Progenitor cell of endocrine pancreas (in vitro differentiated cells): ENCODE data around the gene WFS1. TPM values are rescaled to one million over a fixed set of nuclear protein-coding genes. Genes with fewer than 3 reads are reported as not detected.

Source experiments
- DNase-seq: peaks from one replicate; pipeline ENCODE4 v3.0.0; 2021; ENCODE audit warnings: low spot score; ENCODE audit not compliant: unreplicated experiment
- H3K27ac Mint-ChIP-seq: 2 replicates; pipeline ENCODE4 v1.8.0; 2021; ENCODE audit warnings: mild to moderate bottlenecking, moderate library complexity, mixed read lengths
- H3K27me3 Mint-ChIP-seq: 2 replicates; pipeline ENCODE4 v1.8.0; 2021; ENCODE audit warnings: mixed read lengths
- H3K36me3 Mint-ChIP-seq: 2 replicates; pipeline ENCODE4 v1.8.0; 2022; ENCODE audit warnings: mixed read lengths; ENCODE audit not compliant: insufficient read depth
- H3K4me1 Mint-ChIP-seq: 2 replicates; pipeline ENCODE4 v1.8.0; 2021; ENCODE audit warnings: low read depth, mixed read lengths
- H3K4me3 Mint-ChIP-seq: 2 replicates; pipeline ENCODE4 v1.8.0; 2021; ENCODE audit warnings: low read depth, mild to moderate bottlenecking, moderate library complexity, mixed read lengths
- H3K9me3 Mint-ChIP-seq: 2 replicates; pipeline ENCODE4 v1.8.0; 2021; ENCODE audit warnings: low read depth, mixed read lengths
- total RNA-seq: library from RNA; stranded (reverse); gene quantifications from 2 replicates; pipeline ENCODE4 v1.2.1, GENCODE V29; 2021
- TF ChIP-seq, protein P1 (sequence below): fragments of 200-600 bp; sonication (generic); IDR thresholded peaks from one replicate; pipeline ENCODE4 v1.5.0; 2021; ENCODE audit warnings: antibody characterized with exemption, mild to moderate bottlenecking; ENCODE audit not compliant: unreplicated experiment

WFS1 gene
- total RNA-seq, 1 donor from 2014 or later: 37.9 TPM

DNA sequence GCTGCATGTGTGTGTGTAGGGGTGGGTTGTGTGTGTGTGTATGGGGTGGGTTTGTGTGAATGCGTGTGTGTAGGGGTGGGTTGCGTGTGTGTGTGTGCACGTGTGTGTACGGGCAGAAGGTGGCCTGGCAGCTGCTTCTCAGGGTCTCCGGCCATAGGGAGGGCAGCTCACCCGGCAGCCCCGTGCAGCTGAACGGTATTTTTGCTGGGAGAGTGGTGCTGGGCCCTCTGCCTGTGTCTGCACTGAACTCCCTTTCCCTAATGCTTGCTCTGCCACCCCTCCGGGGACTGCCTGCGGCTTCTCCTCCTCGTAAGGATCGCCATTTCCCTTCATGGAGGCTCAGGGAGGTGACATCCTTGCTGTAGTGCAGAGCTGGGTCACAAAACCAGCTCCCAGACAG is 30.2 kb downstream of the WFS1 start:
- Mint-ChIP-seq H3K36me3 (peaks cover 16% of the 10 kb centered on the region), H3K4me1 (no peaks in the 10 kb centered on the region), H3K27me3 (no peaks in the 10 kb centered on the region), H3K27ac (no peak overlapping the region), H3K9me3 (no peaks in the 10 kb centered on the region), H3K4me3 (no peak overlapping the region)
- TF ChIP-seq, protein P1, sequence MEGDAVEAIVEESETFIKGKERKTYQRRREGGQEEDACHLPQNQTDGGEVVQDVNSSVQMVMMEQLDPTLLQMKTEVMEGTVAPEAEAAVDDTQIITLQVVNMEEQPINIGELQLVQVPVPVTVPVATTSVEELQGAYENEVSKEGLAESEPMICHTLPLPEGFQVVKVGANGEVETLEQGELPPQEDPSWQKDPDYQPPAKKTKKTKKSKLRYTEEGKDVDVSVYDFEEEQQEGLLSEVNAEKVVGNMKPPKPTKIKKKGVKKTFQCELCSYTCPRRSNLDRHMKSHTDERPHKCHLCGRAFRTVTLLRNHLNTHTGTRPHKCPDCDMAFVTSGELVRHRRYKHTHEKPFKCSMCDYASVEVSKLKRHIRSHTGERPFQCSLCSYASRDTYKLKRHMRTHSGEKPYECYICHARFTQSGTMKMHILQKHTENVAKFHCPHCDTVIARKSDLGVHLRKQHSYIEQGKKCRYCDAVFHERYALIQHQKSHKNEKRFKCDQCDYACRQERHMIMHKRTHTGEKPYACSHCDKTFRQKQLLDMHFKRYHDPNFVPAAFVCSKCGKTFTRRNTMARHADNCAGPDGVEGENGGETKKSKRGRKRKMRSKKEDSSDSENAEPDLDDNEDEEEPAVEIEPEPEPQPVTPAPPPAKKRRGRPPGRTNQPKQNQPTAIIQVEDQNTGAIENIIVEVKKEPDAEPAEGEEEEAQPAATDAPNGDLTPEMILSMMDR: no peak
- no peak for DNase-seq

DNA sequence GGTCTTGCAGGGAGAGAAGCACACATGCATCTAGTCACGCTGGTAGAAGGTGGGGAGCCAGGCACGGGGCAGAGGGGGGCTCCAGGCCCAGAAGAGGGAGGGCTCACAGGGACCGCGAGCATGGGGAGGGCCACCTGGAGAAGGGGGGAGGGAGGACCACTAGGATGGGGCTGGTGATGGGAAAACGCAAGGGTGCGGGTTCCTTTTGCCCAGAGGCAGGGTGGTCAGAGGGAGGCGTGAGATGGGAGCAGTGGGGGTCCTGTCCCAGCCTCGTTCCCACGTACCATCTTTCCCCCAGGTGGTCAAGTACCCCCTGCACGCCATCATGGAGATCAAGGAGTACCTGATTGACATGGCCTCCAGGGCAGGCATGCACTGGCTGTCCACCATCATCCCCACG is 30.7 kb downstream of the WFS1 start:
- Mint-ChIP-seq H3K4me3 (no peak overlapping the region), H3K4me1 (no peaks in the 10 kb centered on the region), H3K27me3 (no peaks in the 10 kb centered on the region), H3K36me3 (peaks cover 13% of the 10 kb centered on the region), H3K27ac (no peak overlapping the region), H3K9me3 (no peaks in the 10 kb centered on the region)
- DNase-seq: no peak
- TF ChIP-seq, protein P1: no peak

DNA sequence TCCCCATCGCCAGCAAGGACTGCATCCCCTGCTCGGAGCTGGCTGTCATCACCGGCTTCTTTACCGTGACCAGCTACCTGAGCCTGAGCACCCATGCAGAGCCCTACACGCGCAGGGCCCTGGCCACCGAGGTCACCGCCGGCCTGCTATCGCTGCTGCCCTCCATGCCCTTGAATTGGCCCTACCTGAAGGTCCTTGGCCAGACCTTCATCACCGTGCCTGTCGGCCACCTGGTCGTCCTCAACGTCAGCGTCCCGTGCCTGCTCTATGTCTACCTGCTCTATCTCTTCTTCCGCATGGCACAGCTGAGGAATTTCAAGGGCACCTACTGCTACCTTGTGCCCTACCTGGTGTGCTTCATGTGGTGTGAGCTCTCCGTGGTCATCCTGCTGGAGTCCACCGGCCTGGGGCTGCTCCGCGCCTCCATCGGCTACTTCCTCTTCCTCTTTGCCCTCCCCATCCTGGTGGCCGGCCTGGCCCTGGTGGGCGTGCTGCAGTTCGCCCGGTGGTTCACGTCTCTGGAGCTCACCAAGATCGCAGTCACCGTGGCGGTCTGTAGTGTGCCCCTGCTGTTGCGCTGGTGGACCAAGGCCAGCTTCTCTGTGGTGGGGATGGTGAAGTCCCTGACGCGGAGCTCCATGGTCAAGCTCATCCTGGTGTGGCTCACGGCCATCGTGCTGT is 31.5 kb downstream of the WFS1 start:
- no peak overlapping the region for H3K4me3 Mint-ChIP-seq
- TF ChIP-seq, protein P1: no peak
- peaks cover 2% of the 10 kb centered on the region for H3K4me1 Mint-ChIP-seq
- H3K27me3 Mint-ChIP-seq: no peaks in the 10 kb centered on the region
- H3K27ac Mint-ChIP-seq: no peak overlapping the region
- no peak for DNase-seq
- H3K36me3 Mint-ChIP-seq: peaks cover 13% of the 10 kb centered on the region
- no peaks in the 10 kb centered on the region for H3K9me3 Mint-ChIP-seq

DNA sequence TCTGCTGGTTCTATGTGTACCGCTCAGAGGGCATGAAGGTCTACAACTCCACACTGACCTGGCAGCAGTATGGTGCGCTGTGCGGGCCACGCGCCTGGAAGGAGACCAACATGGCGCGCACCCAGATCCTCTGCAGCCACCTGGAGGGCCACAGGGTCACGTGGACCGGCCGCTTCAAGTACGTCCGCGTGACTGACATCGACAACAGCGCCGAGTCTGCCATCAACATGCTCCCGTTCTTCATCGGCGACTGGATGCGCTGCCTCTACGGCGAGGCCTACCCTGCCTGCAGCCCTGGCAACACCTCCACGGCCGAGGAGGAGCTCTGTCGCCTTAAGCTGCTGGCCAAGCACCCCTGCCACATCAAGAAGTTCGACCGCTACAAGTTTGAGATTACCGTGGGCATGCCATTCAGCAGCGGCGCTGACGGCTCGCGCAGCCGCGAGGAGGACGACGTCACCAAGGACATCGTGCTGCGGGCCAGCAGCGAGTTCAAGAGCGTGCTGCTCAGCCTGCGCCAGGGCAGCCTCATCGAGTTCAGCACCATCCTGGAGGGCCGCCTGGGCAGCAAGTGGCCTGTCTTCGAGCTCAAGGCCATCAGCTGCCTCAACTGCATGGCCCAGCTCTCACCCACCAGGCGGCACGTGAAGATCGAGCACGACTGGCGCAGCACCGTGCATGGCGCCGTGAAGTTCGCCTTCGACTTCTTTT is 32.2 kb downstream of the WFS1 start:
- Mint-ChIP-seq H3K4me1 (peaks cover 8% of the 10 kb centered on the region), H3K4me3 (no peak overlapping the region), H3K27ac (no peak overlapping the region), H3K9me3 (no peaks in the 10 kb centered on the region), H3K27me3 (no peaks in the 10 kb centered on the region), H3K36me3 (peaks cover 12% of the 10 kb centered on the region)
- DNase-seq: no peak
- TF ChIP-seq, protein P1: no peak

DNA sequence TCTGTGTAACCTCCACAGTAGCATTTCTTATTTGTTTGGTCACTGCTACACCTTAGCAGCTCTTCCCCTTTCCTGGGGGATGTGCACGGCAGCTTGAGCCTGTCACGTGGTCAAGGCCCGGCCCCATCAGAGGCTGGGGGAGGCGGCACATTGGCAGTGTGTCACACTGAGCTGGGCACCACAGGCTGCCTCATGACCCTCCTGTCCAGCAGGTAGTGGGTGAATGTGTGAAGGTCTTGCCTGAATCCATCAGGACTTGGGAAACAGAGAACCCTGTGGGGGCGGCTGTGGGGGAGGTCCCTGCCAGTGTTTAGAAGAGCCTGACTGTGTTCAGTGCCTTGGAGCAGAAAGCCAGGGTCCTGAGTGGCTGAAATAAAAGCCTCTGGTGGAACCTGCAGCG is 33.2 kb downstream of the WFS1 start:
- TF ChIP-seq, protein P1: no peak
- H3K4me1 Mint-ChIP-seq: peaks cover 8% of the 10 kb centered on the region
- H3K4me3 Mint-ChIP-seq: no peak overlapping the region
- peaks cover 8% of the 10 kb centered on the region for H3K36me3 Mint-ChIP-seq
- H3K27ac Mint-ChIP-seq: no peak overlapping the region
- H3K9me3 Mint-ChIP-seq: no peaks in the 10 kb centered on the region
- H3K27me3 Mint-ChIP-seq: no peaks in the 10 kb centered on the region
- no peak for DNase-seq
